GM21723 (cell line): ENCODE results near the gene GLP1R.
"Not testable (repeated sequence)": the region's sequence is repeated elsewhere in the genome, so short reads cannot be mapped to it uniquely, and the experiment has no call there.

ENCODE experiments used
- ATAC-seq: cut with Tn5 transposase; IDR thresholded peaks from one replicate; pipeline ENCODE4 v1.9.1; 2021; ENCODE audit warnings: mild to moderate bottlenecking, moderate library complexity; ENCODE audit not compliant: unreplicated experiment

Gene GLP1R

GRCh38 chr6:39114704-39115599, 66.4 kb downstream of the GLP1R start, which contains the start of gene SAYSD1:
TSS of gene SAYSD1 (minus strand) at chr6:39115186. CDS start at chr6:39115089, 97 bp downstream.
- peak; percentile 95 for ATAC-seq

DNA sequence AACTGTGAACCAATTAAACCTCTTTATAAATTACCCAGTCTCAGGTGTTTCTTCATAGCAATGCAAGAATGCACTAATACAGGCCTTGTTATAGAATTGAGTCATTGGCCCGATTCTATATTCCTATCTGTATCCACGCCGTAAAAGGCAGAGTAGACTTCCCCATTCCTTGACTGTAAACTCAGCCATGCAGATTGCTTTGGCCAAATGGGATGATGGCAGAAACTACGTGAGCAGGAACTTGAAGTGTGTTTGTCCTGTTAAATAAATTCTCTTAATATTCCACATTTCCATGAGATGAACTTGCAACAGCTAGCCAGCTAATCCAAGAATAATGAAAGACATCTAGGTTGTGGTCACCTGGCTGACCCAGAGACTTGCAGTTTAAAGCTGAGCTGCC, 70.3 kb downstream of the GLP1R start:
- ATAC-seq: no peak

DNA sequence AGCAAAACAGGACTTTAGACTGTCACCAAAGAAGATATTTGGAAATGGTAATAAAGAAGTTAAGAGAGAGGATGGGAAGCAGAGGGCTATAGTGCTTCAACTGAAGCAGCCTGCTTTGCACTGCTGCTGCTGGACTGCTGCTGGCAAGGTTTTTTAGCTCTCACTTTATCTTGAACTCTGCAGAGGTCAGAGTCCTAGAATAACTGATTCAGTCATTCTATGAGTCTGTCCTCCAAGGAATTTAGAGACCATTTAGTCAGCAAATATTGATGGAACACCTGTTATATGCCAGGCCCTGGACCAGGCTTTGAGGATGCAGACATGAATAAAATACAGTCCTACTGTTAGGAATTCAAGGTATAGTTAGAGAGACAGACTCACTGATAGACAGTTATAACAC, 75.5 kb downstream of the GLP1R start:
- no peak for ATAC-seq

DNA sequence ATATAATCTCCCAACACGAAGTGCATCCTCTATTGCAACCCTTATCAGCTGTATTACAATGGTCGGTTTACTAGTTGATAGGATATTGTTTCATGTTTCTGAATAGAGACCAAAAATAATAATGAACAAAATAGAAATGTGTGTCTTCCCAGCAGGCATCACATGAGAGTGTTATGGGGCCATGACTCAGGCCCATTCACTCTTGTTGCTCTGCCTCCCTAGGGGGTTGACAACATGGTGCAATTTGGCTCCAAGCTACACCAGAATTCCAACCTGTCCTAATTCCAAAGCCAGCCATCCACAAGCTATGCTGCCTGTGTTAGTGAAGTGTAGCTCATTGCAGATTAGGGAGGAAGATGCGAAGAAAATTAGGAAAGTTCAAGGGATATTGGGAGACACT, 79.5 kb downstream of the GLP1R start:
- ATAC-seq: no peak

- ATAC-seq: no peak
Observed at GRCh38 chr6:39128832-39129231, 80.3 kb downstream of the GLP1R start.

GRCh38 chr6:39130691-39131090, 82.1 kb downstream of the GLP1R start:
- ATAC-seq: no peak

DNA sequence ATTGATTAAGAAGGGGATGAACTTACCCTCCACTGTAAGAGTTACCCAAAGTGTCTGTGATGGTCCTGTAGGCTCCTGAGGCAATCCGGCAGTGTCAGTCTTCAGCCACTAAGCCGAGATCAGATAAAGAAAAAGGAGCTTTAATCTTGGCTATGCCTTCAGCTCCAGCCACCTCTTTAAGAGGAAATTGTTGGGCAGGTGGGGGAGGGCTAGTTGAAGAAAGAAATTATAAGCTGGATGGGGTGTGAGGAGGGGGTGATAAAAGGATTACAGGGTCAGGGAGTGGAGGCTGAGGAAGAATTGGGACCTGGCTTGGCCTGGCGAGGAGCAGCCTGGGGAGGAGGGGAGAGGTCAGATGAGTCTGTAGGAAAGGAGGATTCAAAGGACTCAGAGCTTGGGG, 86.2 kb downstream of the GLP1R start:
- ATAC-seq: not testable (repeated sequence)

GRCh38 chr6:39136207-39136606, 87.6 kb downstream of the GLP1R start:
- not testable (repeated sequence) for ATAC-seq

- ATAC-seq: no peak
Observed at GRCh38 chr6:39137245-39137644, 88.7 kb downstream of the GLP1R start.
